Measurements from ENCODE around the gene TMEM212.
A peak's percentile ranks its signal among the peaks of the same experiment; 100 is the strongest.

DNA sequence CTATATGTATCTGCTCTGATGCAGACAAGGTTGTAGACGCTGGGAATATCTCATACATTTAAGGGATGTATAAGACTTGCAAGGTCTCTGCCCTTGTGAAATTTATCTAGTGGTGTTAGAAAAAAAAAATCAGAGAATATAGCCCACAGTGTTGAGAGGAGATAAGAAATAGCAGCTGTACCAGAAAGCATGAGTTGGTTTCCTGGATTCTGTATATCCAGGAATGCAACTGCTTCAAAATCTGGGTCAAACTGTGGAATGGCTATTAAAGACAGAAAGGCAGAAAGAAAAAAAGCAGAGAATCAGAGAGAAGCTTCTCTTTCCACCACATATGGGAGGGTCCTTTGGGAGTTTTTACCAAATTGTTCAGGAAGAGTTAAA is 1.5 kb upstream of the TMEM212 start:
- TF ChIP-seq, protein P1, sequence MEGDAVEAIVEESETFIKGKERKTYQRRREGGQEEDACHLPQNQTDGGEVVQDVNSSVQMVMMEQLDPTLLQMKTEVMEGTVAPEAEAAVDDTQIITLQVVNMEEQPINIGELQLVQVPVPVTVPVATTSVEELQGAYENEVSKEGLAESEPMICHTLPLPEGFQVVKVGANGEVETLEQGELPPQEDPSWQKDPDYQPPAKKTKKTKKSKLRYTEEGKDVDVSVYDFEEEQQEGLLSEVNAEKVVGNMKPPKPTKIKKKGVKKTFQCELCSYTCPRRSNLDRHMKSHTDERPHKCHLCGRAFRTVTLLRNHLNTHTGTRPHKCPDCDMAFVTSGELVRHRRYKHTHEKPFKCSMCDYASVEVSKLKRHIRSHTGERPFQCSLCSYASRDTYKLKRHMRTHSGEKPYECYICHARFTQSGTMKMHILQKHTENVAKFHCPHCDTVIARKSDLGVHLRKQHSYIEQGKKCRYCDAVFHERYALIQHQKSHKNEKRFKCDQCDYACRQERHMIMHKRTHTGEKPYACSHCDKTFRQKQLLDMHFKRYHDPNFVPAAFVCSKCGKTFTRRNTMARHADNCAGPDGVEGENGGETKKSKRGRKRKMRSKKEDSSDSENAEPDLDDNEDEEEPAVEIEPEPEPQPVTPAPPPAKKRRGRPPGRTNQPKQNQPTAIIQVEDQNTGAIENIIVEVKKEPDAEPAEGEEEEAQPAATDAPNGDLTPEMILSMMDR (IDR thresholded peaks at IDR 0.05; ENCODE audit: extremely low read depth in 1 of 2, insufficient read depth in 1 of 2, low read depth in 1 of 2, low read length in 2 of 2), result no peak
- TF ChIP-seq POLR2AphosphoS5 (IDR thresholded peaks at IDR 0.05; ENCODE audit: insufficient read depth, low read depth, low read length) (peak; percentile 67), POLR2A (IDR thresholded peaks at IDR 0.05; ENCODE audit: low read depth, low read length) (no peak), EZH2 (IDR thresholded peaks at IDR 0.05; ENCODE audit: borderline replicate concordance, low read depth, low read length, severe bottlenecking) (no peak), MYC (IDR thresholded peaks at IDR 0.05; ENCODE audit: low read depth, low read length) (no peak), FOS (IDR thresholded peaks at IDR 0.05; ENCODE audit: borderline replicate concordance, insufficient read depth, low read length) (peak; percentile 35)

Measured in endothelial cell of umbilical vein (primary cell).